HG03025 (cell line): ENCODE measurements around the gene LDLRAD1.
"Not testable (repeated sequence)": the region's sequence is repeated elsewhere in the genome, so short reads cannot be mapped to it uniquely, and the experiment has no call there.

Experiments used
- ATAC-seq: cut with Tn5 transposase; IDR thresholded peaks from one replicate; pipeline ENCODE4 v1.9.1; 2021; ENCODE audit warnings: mild to moderate bottlenecking, moderate library complexity; ENCODE audit not compliant: unreplicated experiment, low FRiP score

Gene LDLRAD1

DNA sequence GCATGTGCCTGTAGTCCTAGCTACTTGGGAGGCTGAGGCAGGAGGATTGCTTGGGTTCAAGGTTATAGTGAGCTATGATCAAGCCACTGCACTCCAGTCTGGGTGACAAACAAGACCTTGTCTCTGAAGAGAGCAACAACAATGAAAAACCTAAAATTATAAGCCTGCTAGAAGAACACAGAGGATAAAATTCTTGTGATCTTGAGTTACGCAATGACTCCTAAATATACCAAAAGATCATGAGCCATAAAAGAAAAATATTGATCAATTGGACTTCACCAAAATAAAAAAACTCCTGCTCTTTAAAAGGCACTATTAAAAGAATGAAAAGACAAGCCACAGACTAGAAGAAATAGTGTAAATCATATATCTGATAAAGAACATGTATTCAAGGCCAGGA, 22.3 kb downstream of the LDLRAD1 start:
- ATAC-seq: no peak

DNA sequence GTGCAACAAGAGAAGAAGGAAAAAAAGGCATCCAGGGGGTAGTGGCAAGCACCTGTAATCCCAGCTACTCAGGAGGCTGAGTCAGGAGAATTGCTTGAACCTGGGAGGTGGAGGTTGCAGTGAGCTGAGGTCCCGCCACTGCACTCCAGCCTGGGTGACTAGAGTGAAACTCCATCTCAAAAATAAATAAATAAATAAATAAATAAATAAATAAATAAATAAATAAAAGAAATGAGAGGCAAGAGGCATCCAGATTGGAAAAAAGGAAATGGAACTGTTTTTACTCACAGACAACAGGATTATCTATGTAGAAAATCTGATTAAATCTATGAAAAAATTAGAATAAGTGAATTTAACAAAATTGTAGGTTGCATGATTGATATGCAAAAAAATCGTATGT, 23.5 kb downstream of the LDLRAD1 start:
- ATAC-seq: not testable (repeated sequence)

DNA sequence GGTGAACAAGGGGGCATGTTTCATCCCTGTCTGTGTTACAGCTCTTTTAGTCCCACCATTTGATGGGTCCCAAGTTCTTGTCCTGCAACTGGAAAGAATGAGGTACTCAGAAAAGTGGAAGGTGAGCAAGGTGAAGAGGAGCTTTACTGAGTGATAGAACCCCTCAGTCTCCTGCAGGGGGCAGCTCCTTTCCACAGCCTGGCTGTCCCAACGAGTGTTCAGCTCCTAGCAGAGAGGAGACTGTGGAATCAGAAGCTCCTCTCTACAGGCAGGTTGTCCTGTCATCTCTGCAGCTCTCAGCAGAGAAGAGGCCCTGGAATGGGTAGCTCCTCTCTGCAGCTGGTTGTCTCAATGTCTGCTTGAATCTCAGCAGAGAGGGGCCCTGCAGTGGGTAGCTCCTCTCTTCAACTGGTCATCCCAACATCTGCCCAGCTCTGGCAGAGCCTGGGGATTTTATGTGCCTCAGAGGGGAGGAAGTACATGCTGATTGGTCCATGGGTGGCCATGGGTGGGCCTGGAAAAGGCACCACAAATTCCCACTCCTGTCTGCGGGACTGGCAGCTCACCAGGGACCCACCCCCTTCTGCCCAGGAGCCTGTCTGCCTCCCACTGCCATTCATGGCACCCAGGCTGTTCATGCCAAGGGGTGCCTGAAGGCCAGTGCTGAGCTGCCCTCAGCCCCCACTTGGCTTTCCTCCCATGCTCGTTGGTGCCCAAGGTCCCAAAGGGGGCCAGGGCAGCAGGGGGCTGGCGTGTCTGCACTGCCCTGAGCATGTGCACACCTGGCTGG, 25.7 kb downstream of the LDLRAD1 start:
- no peak for ATAC-seq

DNA sequence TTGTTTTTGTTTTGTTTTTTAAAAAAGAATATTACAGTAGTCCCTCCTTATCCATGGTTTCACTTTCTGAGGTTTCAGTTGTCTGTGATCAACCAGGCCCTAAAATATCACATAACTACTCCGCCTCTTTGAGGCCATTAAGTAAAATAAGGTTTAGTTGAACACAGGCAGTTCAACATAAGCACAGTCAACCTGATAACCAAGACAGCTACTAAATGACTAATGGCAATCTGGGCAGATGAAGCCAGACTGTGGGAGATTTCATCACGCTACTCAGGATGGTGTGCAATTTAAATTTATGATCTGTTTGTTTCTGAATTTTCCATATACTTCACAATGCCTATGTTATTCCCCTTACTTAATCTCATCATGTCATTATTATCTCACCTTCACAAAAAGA, 30.1 kb downstream of the LDLRAD1 start:
- no peak for ATAC-seq

DNA sequence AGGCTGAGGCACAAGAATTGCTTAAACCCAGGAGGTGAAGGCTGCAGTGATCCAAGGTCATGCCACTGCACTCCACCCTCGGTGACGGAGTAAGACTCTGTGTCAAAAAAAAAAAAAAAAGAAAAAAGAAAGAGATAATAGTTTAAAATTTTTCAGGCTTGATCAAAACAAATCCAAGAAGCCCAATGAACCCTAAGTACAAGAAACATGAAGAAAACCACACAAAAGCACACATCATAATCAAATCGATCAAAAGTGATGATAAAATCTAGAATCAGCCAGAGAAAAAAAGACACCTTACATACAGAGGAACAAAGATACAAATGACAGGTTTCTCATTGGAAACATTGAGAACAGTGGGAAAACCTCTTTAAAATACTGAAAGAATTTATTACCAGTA, 31.5 kb downstream of the LDLRAD1 start:
- ATAC-seq: no peak

DNA sequence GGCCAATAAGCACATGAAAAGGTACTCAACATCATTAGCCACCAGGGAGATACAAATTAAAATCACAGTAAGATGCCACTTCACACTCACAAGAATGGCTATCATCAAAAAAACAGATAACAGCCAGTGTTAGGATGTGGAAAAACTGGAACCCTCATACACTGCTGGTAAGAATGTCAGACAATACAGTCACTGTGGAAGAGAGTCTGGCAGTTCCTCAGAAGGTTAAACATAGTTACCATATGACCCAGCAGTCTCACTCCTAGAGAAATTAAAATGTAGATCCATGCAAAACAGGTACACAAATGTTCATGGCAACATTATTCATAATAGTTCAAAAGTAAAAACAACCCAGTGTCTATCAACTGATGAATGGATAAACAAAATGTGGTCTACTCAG, 33.3 kb downstream of the LDLRAD1 start:
- ATAC-seq: no peak

DNA sequence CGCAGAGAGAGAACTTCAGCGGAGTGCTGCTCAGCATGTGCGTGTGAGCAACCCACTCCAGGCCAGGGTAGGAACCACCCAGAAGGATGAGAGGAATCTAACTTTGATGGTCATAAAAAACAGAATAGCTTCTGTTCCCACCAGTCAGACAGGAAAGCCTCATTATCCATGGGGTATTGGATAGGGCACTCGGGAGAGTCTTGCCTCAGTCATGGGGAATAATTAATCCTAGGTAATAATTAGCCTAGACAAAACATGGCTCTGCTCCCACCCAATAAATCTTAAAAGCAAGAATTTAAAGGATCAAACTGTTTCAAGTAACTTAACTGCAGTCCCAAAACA, 35.3 kb downstream of the LDLRAD1 start:
- no peak for ATAC-seq

DNA sequence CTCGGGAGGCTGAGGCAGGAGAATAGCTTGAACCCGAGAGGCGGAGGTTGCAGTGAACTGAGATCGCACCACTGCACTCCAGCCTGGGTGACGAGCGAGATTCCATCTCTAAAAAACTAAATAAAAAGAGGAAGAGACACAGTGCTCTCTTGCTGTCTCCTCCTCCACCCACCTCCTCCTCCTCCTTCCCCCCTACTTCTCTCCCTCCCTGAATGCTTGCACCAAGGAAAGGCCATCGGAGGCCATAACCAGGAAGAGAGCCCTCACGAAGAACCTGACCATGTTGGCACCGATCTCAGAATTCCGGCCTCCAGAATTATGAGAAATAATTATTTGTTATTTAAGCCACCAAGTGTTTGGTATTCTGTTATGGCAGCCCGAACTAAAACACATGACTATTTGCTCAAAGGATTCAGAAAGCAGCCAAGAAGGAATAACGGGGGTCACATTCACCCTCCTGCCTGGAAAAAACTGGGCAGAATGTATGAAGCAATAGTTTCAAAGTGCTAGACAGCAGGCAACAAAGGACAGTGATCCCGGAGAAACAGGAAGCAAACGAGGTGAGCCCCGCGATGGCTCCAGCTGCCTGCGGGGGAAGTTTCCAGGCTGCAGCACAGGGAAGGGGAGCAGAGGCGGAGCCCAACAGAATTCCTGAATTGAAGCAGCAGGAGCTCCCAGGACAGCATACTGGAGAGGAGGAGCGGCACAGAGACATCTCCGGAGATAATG, 35.8 kb downstream of the LDLRAD1 start:
- no peak for ATAC-seq

DNA sequence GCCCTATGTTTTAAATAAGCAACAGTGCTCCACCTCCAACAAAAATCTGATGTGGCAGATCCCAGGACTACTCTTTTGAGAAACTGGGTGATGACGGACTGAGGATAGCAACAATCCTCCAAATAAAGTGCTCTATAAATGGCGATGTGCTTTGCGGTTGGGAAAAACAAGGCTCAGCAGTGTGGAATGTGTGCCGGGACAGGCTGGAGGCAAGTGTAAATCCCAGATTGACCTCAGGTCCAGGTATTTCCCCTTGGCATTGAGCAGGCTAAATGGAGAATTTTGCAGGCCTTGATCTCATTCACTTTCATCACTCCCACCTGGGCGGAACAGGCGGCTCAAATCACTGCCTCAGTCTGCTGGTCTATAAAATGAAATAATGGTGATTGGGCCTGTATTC, 36.8 kb downstream of the LDLRAD1 start:
- no peak for ATAC-seq

DNA sequence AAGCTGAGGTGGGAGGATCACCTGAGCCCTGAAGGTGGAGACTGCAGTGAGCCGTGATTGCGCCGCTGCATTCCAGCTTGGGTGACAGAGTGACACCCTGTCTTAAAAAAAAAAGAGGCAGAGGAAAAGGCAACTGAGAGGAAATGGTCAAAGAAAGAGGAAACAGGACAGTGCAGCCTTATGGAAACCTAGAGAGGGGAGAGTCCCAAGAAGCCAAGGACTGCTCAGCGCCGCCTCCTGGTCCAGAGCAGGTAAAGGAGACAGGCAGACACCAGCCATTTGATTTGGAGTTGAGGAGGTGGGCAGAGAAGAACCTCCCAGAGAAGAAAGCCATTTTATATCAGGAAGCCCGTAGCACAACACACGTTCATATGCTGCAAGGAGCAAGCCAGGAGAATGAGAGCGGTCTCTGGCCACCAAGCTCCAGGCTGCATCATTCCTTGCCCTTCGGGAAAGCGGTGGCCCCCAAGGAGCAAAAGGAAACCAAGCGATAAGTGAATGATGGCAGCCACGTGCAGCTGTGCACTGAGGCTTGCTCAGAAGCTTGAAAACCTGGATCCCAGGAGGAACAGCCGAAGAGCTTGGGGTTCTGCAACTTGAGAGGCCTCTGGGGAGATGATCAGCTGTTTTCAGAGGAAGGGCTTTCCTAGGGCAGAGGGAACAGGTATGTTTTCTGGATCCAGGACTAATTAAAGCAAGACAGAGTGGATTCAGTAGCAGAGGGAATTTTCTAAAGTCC, 38.1 kb downstream of the LDLRAD1 start:
- no peak for ATAC-seq

DNA sequence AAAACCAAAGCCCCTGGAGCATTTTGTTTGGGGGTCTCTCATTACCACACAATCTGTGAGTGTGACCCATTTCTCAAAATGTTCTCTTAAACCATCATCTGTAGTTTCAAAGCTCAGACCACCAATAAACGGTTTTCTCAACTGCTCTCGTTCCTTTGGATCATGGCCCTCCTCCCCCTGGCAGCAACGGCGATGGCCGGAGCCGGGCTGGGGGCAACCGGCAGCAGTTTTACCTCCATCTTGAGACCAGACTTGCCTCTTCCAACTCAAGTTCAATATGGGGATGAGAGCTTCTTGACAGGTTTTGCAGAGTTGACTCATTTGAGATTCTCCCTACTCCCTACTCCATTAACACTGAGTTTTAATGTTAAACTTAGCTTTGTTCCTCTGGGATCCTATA, 42.1 kb downstream of the LDLRAD1 start:
- no peak for ATAC-seq

DNA sequence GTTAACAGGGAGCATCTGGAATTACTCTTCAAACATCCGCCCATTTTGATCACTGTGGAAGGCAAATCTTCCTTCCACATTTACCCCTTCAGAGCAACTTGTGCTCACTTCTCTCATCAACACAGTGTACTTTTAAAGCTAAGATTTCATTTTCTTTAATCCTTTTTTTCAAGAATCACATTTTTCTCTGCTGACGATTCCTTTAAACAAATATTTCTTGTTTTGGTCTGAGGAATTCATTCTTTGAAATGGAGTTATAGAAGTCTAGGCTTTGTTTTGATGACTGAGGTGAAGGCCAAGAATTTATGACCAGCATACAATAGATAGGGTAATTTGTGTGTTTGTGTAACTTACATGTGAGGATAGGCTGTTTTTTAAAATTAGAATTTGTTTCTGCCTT, 46.3 kb downstream of the LDLRAD1 start:
- no peak for ATAC-seq

DNA sequence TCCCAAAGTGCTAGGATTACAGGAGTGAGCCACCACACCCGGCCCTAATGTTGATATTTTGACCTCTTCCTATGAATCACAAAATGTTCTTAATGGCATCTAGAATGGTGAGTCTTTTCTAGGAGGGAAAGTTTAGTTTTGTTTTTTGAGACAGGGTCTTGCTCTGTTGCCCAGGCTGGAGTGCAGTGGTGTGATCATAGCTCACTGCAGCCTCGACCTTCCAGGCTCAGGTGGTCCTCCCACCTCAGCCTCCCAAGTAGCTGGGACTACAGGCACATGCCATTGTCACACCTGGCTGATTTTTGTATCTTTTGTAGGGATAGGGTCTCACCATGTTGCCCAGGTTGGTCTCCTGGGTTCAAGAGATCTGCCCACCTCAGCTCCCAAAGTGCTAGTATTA, 48.7 kb downstream of the LDLRAD1 start:
- ATAC-seq: not testable (repeated sequence)

DNA sequence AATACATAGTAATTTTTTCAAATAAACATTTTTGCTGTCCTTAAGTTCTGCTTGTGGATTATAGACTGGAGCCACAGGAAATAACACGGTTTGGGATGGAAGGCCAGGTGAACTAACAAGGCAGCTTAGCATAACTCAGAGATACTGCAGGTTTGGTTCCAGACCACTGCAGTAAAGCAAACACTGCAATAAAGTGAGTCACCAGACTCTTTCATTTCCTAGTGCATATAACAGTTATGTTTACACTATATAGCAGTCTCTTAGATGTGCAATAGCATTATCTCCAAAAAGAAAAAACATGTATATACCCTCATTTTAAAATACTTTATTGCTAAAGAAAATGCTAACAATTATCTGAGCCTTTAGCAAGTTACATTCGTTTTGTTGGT, 49.9 kb downstream of the LDLRAD1 start:
- no peak for ATAC-seq

DNA sequence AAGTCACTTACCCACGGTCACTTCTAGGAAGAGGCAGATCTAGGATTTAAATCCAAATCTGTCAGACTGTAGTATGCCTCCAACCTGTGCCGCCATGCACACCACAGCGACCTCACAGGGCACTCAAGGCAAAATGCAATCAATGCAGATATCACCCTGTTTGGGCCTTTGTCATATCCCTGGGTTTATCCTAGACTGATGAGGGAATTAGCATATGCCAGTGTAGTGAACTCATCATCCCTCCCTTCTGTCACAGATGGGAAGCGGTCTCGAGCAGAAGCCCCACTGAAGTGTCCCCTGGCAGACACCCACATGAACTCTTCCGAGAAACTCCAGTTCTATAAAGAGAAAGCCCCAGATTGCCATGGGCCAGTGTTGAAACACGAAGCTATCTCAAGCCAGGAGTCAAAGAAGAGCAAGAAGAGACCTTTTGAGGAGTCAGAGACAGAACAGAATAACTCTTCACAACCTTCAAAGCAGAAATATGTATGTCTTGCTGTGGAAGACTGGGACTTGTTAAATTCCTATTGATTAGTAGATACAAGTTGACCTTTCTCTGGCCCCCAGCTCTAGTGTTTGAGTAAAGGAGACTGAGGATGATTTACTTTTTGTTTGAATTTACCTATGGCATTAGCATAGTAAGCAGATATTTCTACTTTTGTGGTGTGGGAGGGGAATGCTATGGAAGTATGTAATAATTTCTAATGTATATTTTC, 50.4 kb downstream of the LDLRAD1 start:
- ATAC-seq: no peak

DNA sequence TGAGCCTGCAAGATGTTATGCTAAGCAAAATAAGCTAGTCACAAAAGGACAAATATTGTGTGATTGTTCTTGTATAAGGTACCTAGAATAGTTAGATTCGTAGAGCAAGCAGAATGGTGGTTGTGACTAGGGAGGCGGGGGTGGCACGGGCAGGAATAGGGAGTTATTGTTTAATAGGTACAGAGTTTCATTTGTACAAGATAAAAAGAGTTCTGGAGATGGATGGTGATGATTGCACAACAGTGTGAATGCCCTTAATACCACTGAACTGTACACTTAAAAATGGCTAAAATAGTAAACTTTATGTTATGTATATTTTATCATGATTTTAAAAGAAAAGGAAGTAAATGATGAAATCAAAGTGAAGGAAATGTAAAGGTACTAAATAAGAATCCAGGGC, 51.2 kb downstream of the LDLRAD1 start:
- ATAC-seq: no peak

DNA sequence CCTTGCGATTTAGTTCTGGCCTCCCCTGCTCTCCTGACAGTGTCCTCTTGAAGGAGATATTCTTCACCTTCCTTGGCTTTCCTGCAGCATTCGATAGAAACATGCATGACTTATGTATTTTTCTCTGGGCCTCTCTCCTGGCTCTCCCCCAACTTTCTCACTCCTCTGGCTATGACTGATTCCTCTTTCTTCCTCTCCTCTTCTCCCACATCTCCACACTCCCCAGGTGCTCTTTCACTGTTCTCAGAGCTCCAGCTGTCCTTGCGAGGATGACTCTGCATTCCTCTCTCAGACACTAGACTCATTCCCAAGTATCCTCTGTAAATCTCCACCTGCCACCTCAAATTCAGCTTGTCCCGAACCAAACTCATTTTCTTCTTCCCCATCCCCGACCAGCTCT, 53.9 kb downstream of the LDLRAD1 start:
- ATAC-seq: no peak

DNA sequence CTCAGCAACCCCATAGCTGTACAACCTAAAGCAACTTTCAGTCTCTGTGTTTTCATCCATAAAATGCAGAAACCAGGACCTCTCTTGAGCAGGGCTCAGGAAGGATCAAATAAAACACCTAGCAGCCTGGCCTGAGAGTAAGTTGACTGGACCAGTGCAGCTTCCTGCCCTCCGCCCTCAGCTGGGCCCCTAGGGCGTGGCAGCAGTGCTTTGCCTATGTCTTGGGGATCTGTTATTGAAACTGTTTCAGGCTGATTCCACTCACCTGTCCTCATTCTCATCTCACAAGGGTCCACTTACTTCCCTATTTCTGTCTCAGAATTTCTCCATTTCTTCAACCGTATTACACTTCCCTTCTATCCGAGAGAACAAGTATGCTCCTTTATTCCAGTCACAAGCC, 54.5 kb downstream of the LDLRAD1 start:
- ATAC-seq: peak; percentile 57

DNA sequence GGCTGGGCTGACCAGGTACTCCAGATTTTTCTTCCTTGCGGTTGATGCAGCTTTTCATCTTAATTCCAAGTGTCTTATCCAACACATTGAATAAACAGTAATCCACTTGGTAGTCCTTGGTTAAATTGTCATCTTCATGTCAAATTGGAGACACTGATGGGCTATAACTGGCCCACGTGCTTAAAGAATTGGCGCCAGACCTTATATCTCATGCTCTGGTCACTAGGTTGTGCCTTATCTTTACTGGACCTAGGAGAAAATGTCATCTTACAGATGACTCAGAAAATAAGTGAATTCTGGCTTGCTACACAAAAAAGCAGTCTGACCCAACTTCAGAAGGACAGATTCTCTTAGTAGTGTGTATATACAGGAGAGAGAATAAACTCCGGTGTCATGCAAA, 55.6 kb downstream of the LDLRAD1 start:
- no peak for ATAC-seq

DNA sequence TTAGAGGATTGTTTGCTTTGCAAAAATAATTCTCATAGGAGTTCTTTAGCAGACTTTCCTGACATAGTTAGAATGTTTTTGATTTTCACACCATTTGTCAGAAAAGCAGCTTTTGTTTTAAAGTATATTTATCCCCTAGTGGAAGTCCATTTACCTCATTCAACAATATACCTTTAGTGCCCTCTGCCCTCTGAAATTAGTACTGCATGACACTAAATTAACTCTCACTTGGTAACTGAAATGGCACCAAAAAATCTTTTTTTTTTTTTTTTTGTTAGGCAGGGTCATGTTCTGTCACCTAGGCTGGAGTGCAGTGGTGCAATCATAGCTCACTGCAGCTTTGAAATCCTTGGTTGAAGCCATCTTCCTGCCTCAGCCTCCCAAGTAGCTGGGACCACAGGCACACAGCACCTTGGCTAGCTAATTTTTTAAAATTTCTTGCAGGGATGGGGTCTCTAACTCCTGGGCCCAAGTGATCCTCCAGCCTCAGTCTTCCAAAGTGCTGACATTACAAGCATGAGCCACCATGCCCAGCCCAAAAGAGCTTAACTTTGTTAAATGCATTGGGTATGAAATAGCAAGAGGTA, 58.2 kb downstream of the LDLRAD1 start:
- no peak for ATAC-seq
